HG03060 (cell line): ENCODE measurements around the gene RMND1.
A peak's percentile ranks its signal among the peaks of the same experiment; 100 is the strongest.

Source experiments
- ATAC-seq: cut with Tn5 transposase; IDR thresholded peaks from one replicate; pipeline ENCODE4 v1.9.1; 2021; ENCODE audit warnings: low read depth, moderate number of reproducible peaks; ENCODE audit not compliant: unreplicated experiment

The RMND1 gene

DNA sequence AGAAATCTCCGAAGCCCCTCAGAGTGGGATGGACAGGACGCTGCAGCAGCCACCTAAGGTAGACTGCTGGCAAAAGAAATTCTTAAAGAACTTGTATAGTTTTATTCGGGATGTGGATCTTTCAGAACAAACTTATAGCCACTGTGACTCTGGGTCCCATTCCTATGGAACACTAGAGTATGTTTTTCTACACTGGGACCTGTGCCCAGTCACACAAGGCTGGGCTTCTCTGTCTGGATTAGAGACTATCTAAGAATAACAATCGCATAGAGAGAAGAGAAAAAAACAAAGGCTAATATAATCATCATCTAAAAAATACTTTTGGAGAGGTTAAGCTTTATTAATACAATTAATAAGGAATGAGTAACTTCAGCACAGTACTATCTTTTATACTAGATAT lies 28.9 kb downstream of the RMND1 start:
- no peak for ATAC-seq

DNA sequence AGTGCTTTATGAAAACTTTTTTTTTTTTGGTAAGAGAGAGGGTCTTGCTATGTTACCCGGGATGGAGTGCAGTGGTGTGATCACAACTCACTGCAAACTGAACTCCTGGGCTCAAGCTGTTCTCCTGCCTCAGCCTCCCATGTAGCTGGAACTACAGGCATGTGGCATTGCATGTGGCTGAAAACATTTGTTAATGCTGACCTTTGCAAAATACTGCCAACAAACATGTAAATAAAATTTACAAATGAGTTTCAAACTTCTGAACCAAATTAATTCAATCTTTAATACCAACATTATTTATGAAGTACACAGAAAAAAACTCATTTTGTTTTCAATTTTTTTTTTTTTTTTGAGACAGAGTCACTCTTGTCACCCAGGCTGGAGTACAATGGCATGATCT lies 34.4 kb downstream of the RMND1 start:
- ATAC-seq = no peak

DNA sequence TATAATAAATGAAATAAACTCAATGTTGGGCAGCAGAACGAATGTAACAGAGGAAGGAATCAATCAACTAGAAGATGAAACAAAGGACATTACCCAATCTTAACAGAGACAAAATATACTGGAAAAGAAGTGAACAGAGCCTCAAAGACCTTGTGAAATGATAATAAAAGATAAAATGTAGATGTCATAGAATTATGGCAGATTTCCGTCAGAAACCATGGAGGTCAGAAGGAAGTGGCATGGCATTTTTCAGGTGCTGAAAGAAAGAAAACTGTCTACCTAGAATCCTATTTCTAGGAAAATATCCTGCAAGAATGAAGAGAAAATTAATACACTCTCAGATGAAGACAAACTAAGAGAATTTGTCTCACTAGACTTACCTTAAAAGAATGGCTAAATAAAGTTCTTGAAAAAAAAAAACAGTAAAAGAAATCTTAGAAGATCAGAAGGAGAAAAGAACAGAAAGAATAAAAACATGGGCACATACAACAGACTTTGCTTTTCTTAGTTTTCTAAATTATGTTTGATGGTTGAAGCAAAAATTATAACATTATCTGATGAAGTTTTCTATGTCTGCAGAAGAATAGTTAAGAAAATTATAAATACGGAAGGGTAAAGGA lies 37.2 kb downstream of the RMND1 start:
- ATAC-seq = no peak

DNA sequence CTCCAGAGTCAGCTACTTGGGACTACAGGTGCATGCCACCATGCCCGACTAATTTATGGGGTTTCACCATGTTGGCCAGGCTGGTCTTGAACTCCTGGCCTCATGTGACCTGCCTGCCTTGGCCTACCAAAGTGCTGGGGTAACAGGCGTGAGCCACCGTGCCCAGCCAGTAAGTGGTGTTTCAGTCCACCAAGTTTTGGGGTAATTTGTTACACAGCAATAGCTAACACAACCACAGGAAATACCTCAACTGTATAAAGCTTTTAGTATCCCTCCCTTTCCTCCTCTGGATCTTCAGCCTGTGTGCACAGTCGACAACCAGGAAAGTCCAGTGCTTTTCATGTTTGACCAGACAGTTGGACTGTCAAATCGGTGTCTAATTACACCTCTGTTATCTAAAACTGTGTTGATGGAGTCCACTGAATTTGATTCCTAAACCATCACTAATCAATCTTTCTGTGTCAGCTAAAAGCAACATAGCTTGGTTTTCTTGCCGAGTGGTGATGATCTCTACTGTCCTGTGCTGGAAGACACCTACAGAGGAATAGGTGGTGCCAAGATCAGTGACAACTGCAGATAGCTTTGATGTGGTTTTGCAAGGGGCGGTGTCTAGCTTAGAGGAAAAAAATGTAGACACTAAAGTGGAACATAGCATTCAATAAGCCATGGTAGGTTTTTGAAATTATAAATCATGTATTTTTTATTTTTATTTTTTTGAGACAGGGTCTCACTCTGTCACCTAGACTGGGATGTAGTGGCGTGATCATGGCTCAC lies 38.4 kb downstream of the RMND1 start:
- no peak for ATAC-seq

DNA sequence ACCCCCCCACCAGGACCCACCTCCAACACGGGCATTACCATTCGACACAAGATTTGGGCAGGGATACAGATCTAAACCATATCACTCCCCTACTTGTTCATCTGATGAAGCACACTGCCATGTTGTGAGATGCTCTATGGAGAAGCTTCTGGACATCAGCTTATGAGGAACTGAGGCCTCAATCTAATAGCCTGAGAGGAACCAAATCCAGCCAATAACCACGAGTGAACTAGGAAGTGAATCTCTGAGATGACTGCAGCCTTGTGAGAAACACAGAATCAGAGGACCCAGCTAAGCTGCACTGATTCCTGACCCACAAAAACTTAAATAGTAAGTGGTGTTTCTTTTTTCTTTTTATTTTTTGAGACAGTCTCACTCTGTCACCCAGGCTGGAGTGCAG lies 39.0 kb downstream of the RMND1 start:
- ATAC-seq = no peak

DNA sequence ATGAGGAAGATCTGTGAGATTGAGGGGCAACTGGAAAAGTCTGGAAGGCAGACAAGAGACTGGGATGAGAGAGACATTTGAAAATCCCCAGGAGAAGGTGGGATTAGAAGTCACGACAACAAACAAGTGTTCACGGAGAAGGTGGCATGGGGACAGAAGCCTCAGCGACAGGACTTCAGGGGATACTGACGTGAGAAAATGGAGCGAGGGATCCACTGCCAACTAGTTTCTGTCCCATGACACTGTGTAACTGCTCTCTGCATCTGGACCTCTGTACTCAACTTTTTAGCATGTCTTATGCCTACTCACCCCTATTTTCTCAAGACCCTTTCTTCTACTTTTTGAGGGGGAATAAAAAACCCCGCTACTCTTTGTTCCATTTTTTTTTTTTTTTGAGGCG lies 42.2 kb downstream of the RMND1 start:
- no peak for ATAC-seq

DNA sequence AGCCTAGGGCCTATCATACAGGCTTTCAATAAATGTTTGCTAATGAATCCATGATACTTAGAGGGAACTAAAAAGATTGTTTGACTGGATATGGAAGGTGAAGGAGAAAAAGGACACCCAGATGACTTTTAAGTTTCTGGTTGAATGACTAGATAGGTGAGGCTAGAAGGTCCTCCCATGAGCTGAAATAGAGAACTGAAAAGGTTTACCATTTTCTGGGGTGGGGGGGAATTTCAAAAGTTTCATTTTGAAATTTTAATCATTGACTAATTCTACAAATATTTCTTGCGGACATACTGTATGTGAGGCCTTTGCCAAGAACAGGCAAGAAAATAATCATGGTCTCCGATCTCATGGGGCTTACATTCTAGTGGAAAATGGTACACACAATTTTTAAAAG lies 42.7 kb downstream of the RMND1 start:
- no peak for ATAC-seq

DNA sequence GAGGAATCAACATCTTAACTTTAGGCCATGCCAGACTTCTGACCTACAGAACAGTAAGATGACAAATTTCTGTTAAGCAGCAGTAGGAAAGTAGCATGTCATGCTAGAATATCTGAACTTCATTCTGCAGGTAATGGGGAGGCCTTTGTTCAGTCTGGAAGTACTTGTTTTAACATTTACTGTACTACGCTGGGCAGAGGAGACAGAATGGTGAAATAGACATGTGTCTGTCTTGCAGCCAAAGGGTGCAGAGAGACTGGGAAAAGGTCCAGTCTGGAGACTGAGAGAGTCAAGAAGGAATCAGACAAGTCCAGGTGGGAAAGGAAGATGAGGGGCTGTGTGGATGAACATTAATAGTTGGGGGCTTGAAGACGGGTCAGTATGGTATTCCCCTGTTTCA lies 43.1 kb downstream of the RMND1 start:
- ATAC-seq = no peak

DNA sequence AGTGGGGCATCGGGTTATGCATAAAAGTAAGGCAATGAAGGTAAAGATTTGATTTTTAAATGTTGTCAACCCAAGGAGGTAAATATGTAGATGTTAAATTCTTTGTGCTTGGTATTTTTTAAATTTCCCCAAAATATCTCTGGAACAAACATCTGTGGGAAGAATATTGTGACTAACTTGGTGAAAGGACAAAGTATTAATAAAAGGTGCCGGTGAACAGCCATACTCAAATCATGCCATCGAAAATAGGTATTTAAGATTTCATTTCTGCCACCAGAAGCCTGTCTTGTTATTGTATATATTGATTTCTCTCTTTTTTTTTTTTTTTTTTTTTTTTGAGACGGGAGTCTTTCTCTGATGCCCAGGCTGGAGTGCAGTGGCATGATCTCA lies 48.0 kb downstream of the RMND1 start:
- no peak for ATAC-seq

DNA sequence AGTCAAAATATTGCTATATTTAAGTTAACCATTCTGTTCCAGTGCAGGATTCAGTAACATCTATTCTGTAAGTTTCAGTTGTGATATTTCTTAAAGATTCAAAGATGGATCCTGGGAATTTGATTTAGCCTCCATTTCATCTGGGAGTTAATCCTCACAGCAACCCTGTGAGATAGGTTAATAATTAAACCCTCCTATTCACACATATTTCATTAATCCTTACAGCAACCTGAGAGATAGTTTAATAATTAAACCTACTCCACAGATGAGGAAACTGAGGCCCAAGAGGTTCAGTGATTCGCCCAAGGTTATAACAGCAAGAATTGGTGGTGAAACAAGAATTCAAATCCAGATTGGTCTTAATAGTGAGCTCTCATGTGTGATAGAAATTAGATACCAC lies 49.7 kb downstream of the RMND1 start:
- ATAC-seq = no peak

DNA sequence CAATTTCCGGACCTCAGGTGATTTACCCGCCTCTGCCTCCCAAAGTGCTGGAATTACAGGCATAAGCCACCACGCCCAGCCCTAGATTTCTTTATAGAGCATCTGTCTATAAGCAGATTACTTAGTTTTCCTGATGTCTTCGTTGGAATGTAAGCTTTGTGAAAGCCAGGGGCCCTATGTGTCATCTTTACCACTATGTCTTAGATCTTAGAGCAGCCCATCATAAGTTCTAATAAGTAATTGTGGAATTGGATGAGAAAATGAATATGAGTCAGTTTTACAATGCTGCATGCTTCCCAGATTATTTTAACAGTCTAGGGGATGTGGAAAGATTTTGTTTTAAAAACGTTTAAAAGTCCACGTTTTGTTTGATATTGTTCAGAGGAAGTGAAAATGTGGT lies 51.5 kb downstream of the RMND1 start:
- no peak for ATAC-seq

DNA sequence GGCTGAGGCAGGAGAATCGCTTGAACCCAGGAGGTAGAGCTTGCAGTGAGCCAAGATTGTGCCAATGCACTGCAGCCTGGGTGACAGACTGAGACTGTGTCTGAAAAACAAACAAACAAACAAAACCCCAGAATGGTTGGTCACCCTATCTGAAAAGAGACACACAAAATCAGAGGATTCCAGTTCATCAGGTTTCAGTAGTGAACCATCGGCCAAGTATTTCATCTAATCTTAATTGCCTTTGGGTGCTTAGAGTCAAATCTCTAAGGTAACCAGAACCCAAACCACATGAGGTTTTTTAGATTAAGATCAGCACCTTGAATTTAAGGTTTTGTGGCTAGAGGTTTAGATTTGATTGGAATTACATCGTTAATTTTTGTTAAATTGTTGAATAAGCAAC lies 52.2 kb downstream of the RMND1 start:
- no peak for ATAC-seq

DNA sequence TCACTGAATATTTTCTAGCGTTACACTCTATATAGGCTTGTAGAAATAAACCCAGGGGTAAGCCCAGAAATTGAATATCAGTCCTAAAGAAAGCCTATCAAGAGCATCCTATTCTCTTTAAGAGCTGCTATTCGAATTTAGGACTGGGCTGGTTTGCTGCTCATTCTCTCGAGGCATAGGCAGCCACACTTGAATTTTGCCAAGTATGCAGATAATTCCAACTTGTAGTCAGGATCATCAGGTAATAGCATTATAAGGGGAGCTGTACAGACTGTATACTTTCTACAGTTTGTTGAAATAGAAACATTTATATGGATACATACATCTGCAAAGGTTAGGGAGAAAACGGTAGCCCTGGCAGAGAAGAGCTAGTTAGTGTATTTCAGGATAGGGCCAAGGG lies 58.5 kb downstream of the RMND1 start:
- no peak for ATAC-seq

DNA sequence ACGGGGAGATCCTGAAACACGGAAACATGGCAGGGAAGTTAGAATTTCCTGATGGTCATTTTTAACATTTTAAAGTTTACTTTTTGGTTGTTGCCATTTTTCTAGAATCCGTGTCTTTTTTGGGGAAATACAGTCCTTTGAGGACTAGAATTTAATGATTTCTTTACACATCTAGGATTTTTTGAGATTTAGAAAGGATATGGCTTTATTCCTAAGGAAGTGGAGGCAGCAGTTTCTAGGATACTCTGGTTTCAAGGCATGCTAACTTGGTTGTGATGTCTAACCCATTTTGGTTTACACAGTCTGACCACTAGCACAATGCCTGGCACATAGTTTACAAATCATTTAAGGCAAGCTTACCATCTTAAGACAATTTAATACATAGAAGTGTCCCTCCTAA lies 59.5 kb downstream of the RMND1 start:
- no peak for ATAC-seq

DNA sequence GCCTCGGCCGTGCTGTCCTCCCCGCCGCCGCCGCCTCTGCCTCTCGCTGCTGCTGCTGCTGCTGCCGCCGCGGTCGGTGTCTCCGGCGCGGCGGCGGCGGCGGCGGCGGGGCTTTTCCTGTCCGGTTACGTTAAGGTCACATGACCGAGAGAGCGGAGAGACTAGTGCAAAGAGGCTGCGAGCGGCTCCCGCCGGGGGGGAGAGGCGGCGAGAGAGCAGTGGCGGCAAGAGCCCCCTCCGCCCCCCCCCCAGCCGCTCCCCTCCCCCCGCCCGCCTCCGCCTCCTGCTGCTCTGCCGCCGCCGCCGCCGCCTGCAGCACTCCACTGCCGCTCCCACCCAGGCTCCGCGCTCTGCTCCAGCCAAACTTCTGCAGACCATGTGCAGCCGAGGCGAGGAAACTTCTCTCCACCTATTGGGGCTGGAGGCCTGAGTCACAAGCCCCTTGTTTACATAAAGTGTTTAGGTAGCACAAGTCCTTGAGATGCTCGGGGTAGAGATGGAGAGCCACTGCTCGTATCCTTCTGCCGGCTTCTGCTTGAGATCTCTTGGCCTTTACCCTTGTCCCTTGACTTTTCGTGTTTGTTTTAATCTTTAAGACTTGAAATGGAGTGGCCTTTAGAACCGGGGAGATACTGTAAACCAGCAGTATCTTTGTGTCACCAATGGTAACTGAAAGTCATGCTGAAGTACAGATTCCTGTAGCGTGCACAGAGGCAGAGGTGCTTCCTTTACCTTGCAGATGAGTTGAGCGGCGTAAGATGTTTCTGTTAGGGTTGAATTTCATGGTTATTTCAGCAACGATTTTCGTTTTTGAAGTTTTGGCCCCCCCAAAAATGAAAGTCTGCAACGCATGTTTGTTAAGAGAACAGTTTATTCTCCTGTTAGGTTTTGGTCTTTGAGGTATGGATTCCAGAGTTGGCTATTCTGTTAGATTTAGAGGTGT lies 60.2 kb downstream of the RMND1 start, which contains the start of gene ZBTB2:
Gene ZBTB2 (minus strand): TSS at position 89 of the 943 bp plus-strand sequence. CDS start 17,922 bp downstream, outside the sequence.
- peak; percentile 18 for ATAC-seq

DNA sequence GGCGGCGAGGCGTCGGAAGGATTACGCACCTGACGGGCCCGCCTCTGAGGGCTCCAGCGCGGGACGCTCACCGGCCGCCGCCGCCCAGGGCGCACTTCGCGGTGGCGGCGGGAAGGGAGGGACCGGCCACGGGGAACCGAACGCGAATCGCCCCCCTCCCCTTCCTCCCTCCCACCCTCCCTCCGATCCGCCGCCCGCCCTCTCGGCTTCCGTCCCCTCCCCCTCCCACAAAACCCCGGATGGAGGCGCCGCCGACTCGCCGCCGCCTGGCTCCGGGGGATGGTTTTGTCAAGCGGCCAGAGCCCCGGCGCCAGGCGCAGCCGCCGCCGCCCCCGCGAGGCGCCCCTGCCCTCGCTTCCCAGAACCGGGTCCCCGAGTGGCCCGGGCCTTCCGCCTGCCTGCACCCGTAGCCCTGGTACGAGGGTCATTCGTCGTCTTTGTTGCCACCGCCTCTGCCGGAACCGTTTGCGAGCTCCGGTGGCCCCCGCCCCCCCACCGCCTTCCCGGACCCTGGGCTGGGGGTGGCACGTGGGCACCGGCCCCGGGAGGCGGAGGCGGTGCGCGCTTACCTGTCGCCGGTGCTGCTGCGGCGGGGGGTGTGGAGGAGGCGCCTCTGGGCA lies 61.0 kb downstream of the RMND1 start:
- no peak for ATAC-seq

DNA sequence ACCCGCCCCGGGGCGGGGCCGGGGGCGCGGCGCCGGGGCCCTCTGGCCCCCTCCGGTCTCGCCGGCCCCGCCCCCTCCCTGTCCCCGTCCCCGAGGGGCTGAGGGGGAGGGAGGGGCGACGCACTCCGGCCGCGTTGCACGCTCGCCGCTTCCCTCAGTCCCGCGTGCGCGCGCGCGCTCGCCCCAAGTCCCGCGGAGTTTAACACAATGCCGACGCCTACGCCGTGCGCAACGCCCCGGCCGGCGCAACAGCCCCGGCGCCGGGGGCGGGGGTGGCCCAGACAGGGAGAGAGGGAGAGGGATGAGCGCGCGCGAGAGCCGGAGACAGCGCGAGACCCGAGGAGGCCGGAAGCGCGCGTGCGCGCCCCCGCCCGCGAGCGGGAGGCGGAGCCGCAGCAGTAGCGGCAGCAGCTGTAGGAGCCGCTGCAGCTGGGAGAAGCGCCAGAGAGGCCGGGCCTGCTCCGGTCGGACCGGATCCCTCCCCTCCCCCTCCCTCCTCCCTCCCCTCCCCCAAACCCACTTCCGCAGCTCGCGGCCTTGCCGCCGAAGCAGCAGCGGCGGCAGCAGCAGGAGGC lies 61.6 kb downstream of the RMND1 start:
- ATAC-seq = peak; percentile 76

DNA sequence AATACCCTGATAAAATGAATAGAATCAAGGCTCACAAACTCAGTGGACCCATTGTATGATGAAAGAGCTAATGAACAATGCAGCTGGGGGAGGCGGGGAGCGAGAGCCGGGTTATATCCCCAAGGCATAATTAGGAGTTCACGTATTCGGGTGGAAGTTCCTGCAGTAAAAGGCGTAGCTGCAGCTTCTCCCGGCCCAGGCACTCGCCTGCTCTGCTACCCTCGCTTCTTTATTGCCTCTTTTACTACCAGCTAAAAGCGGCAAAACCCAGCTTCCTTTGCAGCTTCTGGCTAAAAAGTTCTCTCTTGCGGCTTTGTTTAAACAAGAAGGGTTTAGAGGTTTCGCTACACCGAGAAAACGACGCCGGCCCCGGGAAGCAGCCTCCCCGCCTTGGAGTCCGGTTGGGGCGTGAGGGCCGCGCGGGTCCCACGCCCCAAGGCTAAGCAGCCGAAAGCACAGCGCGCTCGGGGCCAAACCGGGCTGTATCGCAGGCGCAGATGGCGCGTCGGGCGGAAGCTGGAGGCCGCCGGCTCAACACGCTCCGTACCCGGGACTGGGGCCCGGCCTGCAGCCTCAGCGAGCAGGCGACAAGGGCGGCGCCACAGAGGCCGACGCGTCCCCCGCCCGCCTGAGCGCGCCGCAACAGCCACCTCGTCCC lies 62.2 kb downstream of the RMND1 start:
- ATAC-seq = peak; percentile 29

DNA sequence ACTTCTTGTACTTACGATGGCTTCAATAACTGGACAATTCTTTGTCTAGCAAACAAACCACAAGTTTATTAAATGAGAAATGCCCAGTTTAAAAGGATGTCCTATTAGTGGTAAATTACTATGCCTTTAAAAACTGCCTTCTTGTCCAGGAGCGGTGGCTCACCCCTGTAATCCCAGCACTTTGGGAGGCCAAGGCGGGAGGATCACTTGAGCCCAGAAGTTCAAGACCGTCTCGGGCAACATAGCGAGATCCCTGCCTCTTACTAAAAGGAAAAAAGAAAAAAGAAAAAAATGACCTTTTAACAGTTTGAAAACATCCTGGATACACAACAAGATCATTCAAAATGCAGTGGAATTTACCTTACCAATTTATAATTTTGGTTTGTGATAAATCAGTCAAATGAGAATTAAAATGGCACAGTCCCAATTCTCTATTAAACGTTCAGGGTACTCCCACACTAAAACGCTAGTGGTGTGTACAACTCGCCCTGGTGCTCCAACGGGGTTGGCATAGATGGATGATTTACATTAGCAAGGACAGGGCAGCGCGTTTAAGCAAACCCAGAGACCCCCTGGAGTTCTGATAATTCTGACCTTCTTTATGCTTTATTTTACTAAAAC lies 62.8 kb downstream of the RMND1 start:
- no peak for ATAC-seq
